Measurements from ENCODE around the gene GALNT15. TPM values are rescaled to one million over a fixed set of nuclear protein-coding genes. Genes with fewer than 3 reads are reported as not detected.

The GALNT15 gene
- polyA plus RNA-seq, 1 donor, result 1.3 TPM

- no peak for DNase-seq
Observed at GRCh38 chr3:16233806-16234205, 59.3 kb downstream of the GALNT15 start.

DNA sequence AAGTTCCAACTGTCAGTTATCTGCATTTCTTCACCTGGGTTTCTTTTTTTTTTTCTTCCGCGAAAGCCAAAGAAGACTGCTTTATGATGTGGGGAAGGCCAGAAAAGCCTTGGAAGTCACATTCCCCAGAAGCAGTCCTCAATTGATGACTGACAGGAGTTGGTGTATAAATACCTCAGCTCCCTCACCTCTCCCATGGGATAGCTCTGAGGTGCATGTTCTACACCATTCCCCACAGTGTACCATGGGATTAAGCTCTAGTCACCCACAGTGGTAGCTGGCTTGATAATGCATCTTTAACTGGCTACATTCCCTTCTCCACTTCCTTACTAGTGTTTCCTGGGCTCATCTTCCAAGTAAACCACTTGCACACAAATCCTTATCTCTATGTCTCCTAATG lies 59.8 kb downstream of the GALNT15 start:
- DNase-seq, result no peak

DNA sequence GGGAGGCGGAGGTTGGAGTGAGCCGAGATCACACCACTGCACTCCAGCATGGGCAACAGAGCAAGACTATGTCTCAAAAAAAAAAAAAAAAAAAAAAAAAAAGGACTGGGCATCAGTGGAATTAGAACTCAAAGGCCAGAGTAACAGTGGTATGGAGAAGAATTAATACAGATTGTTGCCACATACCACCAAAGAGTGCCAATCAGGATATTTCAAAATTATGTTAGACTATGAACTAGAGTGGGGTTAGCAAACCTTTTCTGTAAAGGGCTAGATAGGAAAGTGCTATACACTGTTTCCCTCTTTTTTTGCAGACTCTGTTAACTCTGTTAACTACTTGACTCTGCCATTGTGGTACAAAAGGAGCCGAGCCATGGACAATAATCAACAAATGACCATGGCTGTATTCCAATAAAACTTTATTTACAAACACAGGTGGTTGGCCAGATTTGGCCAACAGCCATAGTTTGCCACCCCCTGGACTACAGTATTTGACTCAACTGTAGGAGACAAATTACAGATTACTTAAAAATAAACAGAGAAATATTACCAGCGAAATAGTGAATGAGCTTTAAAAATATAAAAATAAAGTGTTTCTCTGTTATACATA lies 61.7 kb downstream of the GALNT15 start:
- no peak for DNase-seq

GRCh38 chr3:16236856-16237393 lies 62.4 kb downstream of the GALNT15 start:
- DNase-seq, result no peak

DNA sequence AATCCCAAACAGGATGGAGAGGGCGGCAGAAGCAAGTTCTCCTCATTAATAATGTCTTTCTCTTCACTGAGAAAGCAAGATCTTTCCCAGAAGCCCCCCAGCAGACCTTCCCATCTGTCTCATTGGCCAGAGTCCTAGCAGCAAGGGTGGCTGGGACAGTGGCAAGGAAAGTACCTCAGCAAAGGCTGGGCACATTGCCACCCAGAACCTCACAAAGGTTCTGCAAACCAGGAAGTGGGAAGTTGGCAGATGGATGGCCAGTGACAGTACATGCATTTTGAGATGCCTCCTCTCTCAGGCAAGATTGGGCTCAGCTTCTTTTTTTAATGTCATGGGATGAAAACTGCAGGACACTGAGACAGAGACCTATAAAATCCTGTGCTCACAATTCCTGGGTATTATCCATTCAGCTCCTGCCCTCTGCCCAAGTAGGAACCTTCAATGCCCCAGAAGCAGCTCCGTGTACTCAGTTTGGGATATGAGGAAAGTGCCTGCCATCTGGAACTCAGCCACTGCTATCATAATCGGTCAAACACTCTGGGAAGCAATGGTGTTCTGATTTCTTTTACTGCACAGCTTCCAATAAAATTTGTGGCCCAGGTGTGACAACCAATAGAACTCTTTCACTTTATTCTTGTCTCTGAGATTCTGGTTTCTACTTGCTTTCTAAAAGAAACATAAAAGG lies 64.7 kb downstream of the GALNT15 start:
- no peak for DNase-seq

- DNase-seq, result no peak
Observed at GRCh38 chr3:16239780-16240179, 65.3 kb downstream of the GALNT15 start.

DNA sequence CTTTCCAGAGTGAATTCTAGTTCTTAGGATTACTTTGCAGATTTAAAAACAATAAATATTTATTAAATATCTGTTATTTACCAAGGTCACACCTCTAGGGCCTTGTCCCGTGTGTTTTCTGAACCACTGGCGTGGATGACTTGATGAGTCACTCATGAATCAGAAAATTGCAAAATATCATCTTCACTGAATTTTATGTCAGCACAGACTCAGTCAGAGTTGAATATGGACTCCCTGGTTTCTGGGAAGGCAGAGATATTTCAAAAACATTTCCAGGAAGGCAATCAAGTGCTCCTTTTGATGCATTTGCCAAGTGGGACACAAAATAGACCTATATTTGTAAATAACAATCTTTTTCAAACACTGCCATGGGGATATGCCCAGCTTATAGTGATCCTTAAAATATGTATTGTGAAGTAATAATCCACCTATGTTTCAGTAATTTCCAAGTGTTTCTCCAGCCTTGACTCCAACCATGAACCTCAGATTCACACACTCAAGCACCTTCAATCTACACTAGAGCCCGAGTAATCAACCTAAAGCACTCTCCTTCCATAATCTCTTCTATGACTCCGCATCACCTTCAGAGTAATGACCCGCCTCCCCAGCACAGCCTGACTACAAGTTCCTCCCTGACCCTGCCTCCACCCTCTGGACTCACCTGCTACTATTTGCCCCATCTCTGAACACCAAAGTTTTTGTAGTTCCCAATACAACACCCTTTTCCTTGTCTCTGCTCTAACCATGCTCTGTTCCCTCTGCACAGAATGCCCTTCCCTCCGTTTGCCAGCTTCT lies 65.9 kb downstream of the GALNT15 start:
- no peak for DNase-seq

DNA sequence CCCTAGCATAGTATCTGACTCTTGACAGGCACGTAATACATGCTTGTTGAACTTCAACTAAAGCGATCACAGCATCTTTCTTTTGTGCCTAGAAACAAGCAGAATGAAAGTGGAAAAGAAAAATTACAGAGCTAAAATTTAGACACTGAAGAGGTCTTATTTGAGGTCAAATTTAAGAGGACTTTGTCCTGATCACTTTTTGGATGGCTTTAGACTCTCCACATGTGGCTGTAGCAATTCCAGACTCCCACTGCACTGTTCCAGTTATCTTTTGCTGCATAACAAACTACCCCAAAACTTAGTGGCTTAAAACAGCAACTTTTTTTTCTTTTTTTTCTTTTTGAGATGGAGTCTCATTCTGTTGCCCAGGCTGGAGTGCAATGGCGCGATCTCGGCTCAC lies 66.7 kb downstream of the GALNT15 start:
- no peak for DNase-seq

DNA sequence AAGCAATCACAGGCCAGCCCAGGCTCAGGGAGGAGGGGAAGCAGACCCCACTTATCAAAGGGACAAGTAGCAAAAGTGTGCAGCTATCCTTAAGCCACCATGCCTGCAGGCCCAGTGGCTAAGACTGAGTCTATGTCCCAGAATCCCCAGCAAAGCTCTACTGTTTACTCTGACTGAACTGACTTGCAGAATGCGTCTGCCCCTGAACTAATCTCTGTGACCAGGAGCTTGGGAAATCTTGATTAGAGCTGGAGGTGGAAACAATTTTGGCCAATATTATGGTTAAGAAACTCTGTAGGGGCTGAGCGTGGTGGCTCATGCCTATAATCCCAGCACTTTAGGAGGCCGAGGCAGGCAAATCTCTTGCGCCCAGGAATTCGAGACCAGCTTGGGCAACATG lies 67.7 kb downstream of the GALNT15 start:
- DNase-seq, result no peak

DNA sequence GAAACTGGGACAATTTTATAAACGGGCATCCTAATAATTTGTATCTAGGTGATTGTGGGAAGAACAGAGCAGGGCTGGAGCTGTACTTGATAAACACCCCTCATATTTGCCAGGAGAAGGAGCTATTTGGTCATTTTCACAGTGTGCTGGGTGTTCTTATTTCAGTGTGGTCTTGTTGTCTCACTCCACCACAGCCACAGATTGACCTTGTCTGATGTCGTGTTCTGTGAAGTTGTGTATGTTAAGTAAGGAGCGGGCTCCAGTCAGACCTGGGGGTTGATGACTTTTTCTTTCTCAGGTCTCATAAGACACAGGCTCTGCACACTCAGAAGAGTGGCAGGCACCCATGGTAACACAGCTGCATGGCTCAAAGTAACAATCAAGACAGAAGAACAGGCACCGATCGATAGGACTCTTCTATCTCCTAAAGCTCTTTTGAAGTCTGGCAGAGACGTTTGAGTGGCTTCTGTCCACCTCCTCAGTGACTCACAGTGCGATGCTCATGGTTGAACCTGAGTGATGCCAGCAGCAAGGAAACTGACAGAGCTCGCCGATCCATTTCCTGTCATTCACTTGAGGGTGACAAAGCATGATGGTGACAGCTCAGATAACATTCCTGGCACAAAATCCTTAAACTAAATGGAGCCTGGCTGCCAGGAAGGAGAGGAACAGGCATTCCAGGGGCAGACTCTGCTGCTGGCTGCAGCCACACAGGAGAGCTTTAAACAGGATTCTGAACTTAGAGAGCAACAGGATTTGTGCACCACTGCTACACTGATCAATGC lies 69.4 kb downstream of the GALNT15 start:
- DNase-seq, result no peak

GRCh38 chr3:16245609-16246008 lies 71.1 kb downstream of the GALNT15 start:
- no peak for DNase-seq

DNA sequence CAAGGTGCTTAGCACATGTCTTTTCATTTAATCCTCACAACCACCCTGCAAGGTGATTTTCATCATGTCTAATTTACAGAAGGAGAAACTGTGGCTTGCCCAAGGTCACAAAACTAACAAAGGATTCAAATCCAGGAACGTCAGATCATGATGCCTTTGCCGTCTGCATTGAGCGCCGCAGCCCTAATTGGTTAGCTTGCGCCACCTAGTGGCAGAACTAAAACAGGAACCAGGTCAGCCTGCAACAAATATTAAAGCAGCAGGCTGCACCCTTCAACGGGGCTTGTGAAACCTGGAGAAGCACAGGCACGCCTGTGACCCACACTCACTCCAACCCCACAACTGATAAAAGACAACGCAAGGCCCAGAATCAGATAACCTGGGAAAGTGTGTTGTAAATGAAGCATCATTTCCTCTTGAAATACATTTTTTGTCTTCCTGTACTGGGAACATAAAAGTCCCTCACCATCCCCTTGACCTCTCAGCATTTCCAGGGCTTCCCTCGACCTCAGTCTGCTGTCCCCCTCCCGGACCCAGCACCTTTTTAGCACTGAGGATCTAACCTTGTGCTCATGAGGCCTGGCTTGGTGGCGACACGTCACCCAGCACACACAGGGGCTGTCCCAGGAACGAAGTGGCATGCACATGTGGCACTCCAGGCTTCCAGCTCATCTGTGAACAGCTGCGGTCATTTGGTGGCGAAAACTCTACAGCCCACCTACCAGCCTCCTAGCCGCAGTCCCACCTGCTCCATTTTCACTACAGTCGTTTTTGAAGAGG lies 73.0 kb downstream of the GALNT15 start:
- peak; percentile 82 for DNase-seq

- DNase-seq, result no peak
Observed at GRCh38 chr3:16248556-16248955, 74.1 kb downstream of the GALNT15 start.

DNA sequence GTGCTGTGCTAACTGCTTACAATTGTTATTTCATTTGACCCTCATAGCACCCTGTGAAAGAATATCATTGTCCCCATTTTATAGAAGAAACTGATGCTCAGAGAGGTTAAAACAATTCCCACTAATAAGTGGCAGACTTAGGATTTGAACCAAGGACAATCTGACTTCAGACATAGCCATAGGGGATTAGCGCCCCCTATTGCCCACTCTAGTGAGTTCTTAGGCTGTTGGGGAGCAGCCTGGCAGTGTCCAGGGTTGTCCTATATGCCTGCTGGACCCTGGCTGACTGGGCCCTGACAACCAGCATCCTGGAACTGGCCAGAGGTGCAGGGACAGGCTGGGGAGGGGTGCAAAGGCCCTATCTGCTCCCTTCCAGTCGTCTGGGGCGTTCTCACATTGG lies 74.9 kb downstream of the GALNT15 start:
- no peak for DNase-seq

GRCh38 chr3:16249886-16250285 lies 75.4 kb downstream of the GALNT15 start:
- no peak for DNase-seq

DNA sequence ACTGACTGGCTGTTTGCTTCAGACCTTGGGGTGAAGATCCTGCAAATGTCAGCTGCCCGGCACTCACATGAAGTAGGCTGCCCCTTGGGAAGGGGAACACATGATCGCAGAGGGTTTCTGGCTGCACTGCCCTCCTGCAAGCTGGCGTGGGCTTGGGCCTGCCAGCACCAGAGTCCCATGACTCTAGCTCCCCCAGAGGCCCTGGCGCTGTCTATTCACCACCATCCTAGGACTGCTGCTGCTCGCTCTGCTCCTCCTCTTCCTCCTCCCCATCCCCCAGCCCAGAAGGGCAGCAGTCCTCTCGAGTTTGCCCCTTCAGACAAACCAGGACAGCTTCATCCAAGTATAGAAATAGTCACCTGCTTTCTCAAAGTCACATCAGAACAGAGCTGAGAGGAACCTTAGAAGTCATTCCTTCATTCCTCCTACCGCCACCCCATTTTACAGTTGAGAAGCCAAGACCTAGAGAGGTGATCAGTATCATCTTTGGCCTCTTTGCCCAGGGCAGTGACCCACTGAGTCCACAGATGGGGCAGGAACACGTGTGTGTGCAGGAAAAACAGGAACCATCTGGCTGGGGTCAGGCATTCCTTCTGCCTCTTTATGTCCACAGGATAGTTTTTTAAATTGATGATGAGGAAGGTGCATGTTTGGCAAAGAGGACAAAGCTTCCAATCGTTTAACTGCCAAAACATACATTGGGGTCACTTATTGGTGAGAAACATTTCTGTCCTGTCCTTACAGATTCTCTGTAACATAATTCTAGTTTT lies 77.0 kb downstream of the GALNT15 start:
- DNase-seq, result no peak

GRCh38 chr3:16252243-16252978 lies 77.9 kb downstream of the GALNT15 start:
- DNase-seq, result no peak

- no peak for DNase-seq
Observed at GRCh38 chr3:16252988-16253387, 78.5 kb downstream of the GALNT15 start.

DNA sequence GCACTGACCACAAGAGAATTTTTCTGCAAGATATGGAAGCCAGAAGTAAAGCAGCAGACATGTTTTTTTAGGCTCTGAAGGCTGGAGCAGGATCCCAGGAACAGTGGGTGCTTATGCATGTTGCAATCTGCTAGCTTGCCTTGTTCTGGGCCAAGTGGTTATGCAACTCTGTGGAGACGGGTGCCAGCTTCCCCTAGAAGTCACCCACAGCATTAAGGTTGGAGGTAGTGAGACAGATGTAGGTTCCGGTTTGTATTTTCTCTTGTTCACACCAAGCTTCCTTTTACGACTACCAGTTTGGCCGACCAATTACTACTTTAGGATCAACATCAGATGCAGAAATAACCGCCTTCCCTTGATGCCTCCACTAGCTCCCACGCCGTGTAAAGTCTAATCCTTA lies 79.1 kb downstream of the GALNT15 start:
- no peak for DNase-seq

DNA sequence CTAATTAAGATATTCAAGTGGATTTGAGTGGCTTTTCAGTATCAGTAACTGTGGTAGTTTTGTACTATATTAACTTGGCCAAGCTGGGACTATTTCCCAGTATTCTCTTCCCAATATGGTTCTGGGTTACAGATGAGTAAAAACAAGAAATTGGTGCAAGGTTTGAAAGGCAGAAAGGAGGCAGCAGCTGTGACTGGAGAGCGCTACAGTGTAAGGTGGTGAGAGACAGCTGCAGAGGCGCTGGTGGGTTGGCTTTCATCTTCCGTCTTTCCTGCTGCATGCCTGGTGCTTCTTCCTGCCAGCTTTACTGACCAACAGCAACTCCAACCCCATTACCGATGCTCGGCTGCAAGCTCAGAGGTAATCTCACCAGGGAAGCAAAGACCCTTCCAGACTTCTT lies 80.4 kb downstream of the GALNT15 start:
- no peak for DNase-seq
